ENCODE measurements around the gene XKR8.

DNA sequence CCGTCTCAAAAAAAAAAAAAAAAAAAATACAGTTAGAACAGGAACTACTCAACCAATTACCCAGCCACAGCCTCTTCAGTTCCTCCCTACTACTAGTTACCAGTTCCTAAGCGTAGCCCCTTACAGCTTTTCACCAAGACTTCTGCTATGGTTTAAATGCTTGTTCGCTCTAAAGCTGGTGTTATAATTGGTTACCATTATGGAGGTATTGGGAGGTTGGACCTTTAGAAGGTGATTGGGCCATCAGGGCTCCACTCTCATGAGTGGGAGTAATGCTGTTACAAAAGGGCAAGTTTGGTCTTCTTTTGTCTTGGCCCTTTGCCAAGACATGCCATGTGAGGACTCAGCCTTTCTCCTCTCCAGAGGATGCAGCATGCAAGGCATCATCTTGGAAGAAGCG lies 28.0 kb upstream of the XKR8 start:
- TF ChIP-seq, protein P1, sequence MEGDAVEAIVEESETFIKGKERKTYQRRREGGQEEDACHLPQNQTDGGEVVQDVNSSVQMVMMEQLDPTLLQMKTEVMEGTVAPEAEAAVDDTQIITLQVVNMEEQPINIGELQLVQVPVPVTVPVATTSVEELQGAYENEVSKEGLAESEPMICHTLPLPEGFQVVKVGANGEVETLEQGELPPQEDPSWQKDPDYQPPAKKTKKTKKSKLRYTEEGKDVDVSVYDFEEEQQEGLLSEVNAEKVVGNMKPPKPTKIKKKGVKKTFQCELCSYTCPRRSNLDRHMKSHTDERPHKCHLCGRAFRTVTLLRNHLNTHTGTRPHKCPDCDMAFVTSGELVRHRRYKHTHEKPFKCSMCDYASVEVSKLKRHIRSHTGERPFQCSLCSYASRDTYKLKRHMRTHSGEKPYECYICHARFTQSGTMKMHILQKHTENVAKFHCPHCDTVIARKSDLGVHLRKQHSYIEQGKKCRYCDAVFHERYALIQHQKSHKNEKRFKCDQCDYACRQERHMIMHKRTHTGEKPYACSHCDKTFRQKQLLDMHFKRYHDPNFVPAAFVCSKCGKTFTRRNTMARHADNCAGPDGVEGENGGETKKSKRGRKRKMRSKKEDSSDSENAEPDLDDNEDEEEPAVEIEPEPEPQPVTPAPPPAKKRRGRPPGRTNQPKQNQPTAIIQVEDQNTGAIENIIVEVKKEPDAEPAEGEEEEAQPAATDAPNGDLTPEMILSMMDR (IDR thresholded peaks at IDR 0.05): no peak
- TF ChIP-seq POLR2AphosphoS5 (IDR thresholded peaks at IDR 0.05) (no peak), POLR2A (IDR thresholded peaks at IDR 0.05) (no peak), EP300 (IDR thresholded peaks at IDR 0.05) (no peak)

All from gastroesophageal sphincter (tissue), 3 donors.